GM12801 (cell line): Measurements from ENCODE around the gene EYA3.

ENCODE experiments used
- CTCF ChIP-seq: IDR thresholded peaks from one replicate; pipeline ENCODE4 v1.5.1; 2011; ENCODE audit warnings: control low read depth; ENCODE audit not compliant: insufficient read length; ENCODE audit errors: extremely low read depth

Gene EYA3

DNA sequence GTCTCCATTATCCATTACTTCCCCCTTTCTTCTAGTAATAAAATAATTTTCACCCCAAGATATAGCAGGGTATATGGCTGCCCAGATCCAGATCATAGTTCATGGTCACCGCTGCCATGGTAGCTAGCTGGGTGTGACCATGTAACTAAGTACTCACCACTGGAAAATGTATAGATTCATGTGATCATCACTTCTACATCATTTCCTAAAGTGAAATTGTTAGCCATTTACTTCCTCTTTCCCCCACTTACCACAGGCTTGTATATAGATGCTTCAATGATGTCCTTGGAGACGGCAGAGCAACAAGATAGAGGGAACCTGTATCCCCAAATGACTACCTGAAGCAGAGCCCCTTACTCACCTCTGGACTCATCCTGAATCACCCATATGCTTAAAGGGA is 22.7 kb upstream of the EYA3 start:
- no peak for TF ChIP-seq CTCF

GRCh38 chr1:28110555-28110954 is 22.1 kb upstream of the EYA3 start:
- no peak for TF ChIP-seq CTCF

DNA sequence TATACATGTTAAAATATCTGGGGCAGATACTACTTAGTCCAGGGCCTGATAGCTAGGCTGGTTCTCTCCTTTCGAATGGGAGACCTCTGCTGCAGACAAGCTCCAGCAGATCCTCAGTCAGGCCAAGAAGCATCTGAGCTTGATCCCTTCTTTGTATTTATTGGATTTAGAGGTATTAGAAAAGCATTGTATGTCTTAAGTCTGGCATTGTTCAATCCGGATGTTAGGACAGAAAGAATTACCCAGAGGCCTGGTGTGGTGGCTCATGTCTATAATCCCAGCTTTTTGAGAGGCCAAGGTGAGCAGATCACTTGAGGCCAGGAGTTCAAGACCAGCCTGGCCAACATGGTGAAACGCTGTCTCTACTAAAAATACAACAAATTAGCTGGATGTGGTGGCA is 21.2 kb upstream of the EYA3 start:
- TF ChIP-seq CTCF: no peak

- TF ChIP-seq CTCF: no peak
These were observed 19.6 kb upstream of the EYA3 start for GRCh38 chr1:28108001-28108400.

- no peak for TF ChIP-seq CTCF
These were observed 16.6 kb upstream of the EYA3 start for GRCh38 chr1:28104866-28105467.

DNA sequence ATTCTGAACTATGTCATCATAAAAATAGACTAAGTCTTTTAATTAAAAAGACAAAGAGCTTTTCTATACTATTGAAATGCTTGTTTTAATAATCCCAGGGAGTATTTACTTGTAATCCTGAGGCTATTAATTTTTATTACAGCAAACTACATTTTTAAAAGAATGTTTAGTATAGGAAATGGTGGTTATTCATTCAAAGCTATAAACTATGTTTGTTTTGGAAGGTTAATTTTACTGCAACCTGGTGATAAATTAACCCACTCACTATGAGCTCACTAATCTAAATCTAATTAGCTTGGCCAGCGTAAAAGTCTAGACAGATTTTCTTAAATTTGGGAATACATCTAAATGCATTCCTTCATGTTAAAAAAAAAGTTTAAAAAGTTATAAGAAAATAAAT is 13.8 kb upstream of the EYA3 start:
- TF ChIP-seq CTCF: no peak

- TF ChIP-seq CTCF: no peak
These were observed 10.8 kb upstream of the EYA3 start for GRCh38 chr1:28099050-28099769.
